Stimulated activated CD8-positive, alpha-beta memory T cell treated with anti-CD3 and anti-CD28 coated beads, Interleukin-7, amount 100 ng/mL, for 1 hour (primary cell): ENCODE data around the gene C8B.

Experiments used
- DNase-seq, 2 donors: peaks; one replicate each; pipeline ENCODE4 v3.0.0-alpha.2; 2020; ENCODE audit warnings: low read depth in 2 of 2

Gene C8B

DNA sequence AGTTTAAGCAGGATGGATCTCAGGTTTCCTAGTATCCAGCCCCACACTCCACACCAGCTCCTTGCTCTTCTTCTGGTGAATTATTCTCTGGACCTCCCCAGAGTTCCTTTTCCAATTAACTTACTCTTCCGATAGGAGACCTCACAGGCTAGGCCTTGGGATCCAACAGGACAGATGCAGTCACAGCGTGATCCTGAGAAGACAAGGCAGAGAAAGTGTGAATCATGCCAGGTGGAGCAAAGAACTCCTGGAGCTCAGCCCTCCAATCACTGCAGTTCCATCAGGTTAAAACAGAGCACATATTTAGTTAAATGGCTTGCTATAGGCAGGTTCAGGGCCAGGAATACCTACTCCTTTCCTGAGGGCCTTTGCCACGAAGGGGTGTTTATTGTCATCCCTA lies 34.1 kb downstream of the C8B start:
- DNase-seq, result no peak

DNA sequence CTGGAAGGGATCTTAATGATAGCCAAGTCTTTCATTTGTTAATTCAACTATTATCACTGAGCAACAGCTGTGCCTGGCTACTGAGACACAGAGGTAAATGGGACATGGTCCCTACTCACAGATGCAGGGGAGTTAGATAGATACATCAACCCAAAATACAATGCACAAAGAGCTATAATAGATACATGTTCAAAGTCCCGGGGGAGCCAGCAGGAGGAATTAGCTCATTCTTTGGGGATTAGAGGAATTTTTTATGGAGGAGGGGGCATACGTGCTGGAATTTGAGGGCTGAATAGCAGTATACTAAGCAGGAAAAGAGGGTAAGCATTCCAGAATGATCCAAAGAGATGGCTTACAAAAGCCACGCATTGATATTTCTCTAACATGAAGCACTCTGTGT lies 34.6 kb downstream of the C8B start:
- no peak for DNase-seq

DNA sequence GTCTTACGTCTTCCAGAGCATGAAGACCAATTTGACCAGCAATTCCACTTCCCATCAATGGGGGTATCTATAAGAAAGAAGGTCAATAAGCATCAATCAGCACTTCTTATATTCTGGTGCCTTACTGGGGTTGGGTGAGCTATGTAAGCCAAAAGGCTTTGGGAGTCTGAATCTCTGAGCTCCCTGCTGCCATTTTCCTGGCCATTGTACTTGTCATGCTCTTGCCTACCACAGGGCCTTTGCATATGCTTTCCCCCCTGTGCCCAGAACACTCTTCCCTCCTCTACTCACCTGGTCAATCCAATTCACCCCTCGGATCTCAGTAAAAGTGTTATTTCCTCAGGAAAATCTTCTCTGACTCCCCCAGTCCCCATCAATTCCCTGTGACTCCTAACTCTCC lies 36.3 kb downstream of the C8B start:
- DNase-seq, result no peak

DNA sequence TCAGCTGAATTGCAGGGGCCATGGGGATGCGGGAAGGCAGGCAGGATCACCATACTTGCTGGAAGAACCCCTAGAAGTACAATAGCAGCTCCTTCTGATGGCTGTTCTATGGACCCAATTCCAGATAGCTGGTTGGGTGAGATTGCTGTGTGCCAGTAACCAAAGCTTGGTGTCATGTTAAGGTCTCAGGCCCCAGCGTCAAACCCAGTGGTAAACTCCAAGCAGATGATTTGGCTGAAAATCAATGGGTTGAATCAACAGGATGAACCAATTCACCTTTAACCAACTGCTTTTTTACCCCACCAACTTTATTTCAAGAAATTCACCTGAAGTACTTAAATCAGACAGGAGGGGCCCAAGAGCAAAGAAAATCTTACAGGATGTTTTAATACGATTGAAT lies 37.8 kb downstream of the C8B start:
- DNase-seq, result no peak

DNA sequence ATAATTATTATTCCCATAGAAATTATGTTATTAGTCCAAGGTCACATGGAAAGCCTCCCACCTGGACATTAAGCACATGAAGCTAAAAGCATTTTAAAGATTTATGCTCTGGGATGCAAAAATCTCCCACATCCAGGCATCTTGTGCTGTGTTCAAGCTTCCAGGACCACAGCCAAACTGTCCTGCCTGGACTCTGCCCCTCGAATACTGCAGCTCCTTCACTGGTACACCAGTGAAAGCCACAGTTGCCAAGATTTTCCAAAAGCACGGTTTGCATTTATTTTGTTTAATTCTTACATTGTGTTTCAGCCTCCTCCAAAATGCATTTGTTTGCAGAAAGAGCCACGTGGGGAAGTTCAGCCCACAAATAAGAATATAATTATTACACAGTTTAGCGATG lies 38.6 kb downstream of the C8B start:
- no peak for DNase-seq

DNA sequence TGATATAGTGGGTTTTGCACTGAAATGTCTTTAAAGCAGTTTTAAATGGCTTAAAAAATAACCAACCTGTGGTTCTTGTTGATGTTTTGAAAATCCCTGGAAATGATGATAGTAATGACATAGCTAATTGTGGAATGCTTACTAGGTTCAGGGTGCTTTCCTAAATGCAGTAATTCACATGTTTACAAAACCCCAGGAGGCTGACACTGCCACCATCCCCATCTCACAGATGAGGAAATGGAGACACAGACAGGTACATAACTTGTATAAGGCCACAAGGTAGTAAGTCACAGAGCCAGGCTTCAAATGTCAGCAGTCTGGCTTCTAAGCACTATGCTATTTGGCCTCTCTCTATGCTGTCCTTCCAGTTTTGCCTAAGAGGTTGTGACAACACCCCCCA lies 40.6 kb downstream of the C8B start:
- DNase-seq, result no peak

DNA sequence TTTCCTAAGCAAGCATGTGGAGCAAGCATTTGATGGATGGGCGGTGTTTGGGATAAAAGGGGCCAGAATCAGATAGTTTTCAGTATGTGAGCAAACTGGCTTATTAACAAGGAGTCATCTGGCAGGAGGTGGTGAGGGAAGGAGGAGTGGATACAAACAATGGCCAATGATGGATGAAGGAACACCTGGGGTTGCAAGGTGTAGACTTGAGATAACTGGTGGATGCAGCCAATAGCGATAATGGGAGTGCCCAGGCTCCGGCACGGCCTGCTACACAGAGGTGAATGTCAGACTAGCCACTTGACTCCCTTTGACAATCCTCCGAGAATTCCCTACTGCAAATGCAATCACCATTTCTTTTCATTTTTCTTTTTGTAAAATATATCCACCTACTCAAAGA lies 41.7 kb downstream of the C8B start:
- no peak for DNase-seq

DNA sequence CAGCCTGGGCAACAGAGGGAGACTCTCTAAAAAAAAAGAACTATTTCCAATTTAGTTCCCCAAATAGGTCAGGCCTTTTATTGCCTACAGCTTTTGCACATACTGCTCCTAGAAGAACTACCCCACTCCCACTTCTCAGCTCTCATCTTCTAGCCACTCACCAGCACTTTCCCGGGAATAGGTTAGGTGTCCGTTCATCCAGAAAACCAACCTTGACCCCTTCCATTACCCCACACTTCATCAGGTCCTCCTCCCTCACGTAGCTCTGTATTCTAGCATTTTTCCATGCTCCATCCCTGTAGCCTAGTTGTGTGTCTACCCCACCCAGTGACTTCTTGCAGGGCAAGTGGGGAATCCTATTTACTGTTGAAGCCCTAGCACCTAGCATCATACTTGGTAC lies 42.6 kb downstream of the C8B start:
- no peak for DNase-seq

DNA sequence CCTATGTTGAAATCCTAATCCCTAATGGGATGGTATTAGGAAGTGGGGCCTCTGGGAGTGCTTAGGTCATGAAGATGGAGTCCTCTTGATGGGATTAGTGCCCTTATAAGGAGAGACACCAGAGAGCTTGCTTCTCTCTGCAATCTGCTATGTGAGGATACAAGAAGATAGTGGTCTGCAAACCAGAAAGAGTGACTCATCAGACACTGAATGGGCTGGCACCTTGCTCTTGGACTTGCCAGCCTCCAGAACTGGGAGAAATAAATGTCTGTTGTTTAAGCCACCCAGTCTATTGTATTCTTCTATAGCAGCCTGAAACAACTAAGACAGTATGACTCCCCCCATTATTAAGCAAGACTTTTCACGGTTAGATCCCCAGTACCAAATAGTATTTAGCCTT lies 43.3 kb downstream of the C8B start:
- no peak for DNase-seq

DNA sequence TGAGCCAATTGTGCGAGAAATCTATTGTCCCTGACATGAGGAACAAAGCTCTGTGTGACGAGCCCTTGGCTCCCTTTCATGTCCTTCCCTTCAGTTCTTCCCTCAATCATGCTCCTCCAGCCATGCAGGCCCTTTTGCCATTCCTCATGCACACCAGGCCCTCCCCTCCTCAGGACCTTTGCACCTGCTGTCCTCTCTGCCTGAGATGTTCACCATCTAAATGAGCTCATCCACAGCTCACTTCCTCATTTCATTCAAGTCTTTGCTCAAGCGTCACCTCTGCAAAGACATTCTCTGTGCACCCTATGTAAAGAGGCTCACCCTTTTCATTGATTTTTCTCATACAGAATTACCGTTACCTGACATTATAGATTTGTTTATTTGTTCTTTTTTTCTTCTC lies 43.7 kb downstream of the C8B start:
- DNase-seq, result no peak

DNA sequence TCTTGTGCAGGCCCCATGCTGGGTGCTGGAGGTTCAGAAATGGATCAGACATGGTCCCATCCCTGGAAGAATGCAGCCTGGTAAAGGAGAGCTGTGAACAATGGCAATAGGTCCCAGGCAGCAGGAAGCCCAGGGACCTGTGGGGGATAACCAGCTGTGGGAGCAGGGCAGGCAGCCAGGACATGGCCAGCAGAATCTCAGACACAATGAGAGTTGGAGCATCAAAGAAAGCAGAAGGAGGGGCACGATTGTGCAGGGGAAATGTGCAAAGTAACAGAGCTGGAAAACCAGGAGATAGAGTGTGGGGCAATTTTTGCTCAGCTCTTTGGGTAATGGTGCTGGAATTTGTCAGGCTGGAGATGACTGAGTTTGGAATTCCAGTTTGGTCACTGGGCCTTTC lies 44.3 kb downstream of the C8B start:
- DNase-seq, result no peak

DNA sequence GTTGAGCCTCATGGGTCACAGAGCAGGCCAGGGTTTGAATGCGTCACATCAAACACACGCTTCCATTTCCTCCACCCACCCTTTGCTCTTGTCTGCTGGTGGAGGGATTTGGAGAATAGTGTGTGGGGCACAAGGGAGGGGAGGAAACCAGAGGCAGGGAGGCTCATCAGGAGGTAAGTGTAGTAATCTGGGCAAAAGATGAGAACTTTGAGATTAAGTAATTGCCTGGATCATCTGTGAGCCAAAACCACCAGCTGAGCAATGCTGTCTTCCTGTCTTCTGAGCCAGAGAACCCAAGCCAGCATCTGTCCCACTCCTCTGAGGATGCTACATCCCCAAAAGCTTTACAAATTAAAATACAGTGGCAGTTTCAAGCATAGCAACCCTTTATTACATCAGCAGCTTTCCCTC lies 45.2 kb downstream of the C8B start:
- no peak for DNase-seq

DNA sequence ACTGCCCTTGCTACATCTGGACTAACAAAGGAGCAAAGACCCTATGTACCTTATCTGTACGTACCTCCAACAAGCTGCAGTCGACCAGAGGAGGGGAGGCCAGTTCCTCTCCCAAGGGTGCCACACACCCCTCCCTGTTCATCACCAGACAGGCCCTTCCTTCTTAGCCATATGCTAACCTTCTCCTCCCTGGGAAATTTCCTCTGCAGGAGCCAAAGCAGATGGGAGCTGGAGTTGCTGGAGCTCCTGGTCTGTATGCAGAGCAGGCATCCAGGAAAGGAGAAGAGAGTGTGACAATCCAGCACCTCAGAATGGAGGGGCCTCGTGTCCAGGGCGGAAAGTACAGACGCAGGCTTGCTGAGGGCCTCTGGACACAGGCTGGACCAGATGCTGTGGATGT lies 48.5 kb downstream of the C8B start:
- DNase-seq, result no peak

DNA sequence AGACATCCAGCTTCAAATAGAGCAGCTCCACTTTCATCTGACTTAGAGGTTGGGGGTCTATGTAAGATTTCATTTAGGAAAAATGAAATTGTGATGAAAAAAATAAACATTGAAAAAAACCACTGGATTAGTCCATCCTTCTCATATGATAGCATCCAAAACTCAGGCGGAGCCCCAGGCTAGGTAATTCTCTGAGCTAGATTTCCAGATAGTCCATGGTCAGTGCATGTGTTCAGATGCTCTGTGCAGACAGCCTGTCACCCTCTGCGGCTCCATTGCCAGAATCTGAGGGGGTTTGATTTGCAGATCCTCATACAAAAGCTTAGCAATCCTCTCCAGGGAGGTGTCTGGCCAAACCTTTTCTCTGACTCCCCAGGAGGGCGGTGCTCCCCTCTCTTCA lies 49.2 kb downstream of the C8B start:
- no peak for DNase-seq

DNA sequence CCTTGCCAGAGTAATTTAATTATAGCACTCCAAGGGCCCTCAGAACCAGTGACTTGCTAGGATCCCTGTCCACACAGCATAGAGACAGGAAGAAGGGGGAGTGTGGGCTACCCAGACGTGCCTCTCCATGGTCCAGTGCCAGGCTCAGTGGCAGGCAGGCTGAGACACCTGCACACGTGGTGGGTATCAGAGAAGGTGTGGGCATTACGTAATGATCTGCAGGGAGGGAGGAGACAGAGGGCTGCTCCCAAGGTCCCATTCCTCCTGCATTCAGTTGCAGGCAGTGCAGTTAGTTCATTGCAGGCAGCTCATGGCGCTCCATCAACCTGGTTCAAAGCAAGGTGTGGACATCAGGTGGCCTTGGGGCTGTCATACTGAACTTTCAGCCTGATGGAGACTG lies 49.9 kb downstream of the C8B start:
- DNase-seq, result no peak

DNA sequence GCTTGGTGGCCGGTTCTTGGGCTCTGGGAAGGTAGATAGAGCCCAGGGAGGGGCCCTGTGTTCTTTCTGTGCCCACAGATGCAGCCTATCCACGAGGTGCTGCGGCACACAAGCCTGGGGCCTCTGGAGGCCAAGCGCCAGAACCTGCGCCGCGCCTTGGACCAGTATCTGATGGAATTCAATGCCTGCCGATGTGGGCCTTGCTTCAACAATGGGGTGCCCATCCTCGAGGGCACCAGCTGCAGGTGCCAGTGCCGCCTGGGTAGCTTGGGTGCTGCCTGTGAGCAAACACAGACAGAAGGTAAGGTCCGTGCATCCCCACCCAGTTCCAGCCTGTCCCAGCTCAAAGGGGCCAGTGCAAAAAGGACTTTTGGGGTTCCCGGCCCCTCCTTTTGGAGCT lies 53.5 kb downstream of the C8B start:
- no peak for DNase-seq

DNA sequence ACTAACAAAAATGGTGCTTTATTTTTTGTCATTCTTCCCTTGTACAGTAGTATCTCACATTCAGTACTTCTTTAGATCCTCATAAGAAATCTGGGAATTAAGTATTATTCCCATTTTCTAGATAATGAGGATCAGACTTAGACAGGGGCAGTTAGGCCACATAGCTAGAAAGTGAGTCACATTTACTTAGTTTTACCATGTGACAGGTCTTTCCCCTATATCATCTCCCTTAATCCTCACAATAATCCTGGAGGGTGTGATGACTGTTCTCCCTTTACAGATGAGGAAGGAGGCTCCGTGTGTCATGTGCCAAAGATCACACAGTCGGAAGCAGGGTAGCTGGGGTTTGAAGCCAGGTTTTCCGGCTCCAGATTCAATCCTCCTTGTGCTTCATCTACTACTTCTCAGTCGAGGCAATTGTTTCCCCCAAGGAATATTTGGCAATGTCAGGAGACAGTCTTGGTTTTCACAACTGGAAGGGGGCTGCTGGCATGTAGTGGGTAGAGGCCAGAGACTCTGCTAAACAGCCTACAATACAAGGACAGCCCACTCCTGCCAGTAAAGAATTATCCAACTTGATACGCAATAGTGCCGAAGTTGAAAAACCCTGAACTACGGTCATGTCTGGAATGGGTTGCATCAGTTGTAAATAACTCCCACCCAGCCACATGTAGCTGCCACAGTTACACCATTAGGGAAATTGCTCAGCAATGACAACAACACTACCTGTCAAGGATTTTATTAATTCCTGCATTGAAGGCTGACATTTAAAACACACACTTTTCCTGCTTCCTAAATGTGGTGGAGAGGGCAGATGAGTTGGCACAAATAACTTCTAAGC lies 54.5 kb downstream of the C8B start:
- DNase-seq, result no peak

DNA sequence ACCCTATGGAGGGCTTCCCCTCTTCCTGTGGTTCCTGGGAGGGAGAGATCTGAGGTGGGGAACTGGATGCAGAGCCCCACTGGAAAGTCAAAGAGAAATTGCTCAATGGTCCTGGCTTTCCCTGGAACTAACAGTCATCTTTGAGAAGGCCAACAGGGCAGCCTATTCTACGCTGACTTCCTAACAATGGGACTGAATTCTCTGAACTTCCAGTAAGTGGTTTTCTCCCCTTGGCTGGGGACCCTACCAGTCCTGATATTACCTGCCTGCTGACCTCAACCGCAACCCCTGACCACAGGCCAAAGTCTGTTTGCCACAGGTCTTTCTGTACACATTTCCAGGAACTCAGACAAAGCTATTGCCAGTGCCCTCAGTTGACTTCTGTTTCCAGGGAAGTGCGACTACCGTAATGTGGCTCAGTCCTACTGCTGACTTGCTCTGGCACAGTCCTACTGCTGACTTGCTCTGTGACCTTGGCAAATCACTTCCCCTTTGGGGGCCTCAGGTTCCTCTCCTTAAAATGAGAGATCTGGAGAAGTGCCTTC lies 55.3 kb downstream of the C8B start:
- no peak for DNase-seq

DNA sequence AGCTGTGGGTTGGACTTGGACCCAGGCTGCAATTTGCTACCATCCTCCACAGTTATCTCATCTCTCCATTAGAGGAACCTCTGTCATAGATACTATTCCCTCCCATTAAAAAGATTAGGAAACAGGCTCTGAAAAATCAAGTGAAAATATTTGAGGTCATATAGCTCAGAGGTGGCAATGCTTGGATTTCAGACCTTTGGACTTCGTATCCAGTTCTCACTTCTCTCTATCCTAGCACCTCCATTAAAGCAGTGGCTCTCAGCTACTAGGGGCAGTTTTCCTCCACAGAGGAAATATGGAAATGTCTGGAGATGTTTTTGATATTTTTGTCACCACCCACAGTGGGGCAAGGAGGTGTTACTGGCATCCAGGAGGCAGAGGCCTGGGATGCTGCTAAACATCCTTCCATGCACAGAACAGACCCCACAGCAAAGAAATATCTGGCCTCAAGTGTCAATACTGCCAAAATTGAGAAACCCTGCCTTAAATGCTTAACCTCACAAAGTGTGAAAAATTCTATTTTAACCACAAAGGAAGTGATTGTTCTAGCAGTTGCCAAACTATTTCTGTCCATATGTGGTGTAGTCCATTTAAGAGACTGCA lies 57.1 kb downstream of the C8B start:
- no peak for DNase-seq

DNA sequence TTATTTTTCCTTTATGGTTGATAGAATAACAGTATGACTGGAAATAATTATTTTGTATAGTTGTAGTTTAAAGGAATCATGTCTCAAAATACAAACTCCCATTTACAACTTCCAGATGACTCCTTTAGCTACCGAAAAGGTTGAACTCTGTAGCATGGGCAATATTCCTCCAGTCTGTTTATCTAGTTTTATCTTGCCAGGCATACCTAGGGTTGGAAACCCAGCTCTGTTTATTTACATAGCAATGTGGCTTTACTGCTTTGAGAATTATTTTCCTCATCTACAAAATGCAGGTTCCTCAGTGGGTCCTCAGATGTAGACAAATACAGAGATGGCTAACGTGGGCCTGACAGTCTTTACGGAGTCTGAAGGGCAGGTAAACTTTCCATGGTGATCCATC lies 60.1 kb downstream of the C8B start:
- DNase-seq, result no peak

DNA sequence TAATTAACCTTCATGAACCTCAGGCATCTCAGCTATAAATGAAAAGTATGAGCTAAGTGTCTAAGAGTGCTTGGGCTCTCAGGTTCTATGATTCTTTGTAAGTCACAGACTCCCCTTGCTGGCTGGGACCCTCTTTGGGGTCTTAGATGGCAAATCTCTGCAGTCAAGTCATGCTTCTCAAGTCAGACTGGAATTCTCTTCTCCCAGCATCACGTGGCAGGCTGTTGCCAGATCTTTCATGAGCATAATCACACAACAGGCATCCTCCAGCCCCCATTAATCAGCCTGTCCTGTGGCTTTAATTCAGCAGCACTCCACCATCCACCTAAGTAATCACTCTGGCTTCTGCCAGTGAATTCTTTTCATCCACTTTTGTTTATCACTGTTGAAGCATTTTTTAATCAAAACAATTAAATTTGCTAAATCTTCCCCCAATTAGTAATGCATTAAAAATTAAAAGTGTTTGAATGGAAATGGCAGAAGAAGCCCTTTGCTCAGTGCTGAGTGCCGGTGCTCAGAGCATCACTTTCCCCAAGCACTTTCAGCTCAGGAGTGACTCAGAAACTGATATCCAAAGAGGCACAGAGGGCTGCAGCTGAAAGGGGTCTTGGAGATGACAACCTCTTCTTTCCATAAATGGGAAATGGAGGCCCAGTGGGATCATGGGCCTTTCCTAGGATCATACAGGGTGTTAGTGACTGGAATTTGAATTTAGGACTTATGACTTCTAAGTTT lies 61.0 kb downstream of the C8B start:
- DNase-seq, result no peak

DNA sequence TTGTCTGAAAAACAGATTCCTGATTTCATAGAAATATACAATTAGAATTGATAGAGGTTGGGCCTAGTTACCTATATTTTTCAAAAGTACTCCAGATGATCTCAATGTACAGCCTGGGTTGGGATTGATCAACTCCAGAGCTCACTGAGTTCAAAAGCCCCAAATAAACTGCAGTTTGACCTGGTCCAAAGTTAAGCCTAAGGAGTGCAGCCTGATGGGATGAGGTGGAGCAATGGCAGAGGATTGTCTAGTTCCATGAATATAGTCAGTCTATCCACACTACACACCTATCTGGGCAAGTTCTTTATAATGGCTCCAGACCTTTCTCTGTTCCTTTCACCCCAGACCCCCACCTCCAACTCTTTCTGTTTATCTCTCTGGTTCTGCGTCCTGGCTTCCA lies 62.0 kb downstream of the C8B start:
- DNase-seq, result no peak

DNA sequence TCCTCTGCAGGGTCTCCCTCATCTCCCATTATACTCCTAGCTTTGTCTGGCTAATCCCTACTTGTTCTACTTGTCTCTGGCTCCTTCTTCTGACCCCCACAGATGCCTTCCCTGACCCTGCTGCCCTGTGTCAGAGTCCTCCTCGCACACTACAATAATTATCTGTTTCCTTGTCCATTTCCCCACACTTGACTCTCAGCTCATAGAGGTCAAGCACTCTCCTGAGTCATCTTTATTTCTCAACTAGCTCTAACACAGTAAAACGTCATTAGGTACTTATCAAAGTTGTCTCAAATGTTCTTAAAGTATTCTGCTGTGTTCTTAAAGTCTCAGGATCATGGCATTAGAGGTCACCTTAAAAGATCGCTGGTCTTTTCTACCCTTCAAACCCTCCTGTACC lies 64.1 kb downstream of the C8B start:
- no peak for DNase-seq
